Panc1 (cell line): ENCODE measurements around the gene IGFL4. TPM values are rescaled to one million over a fixed set of nuclear protein-coding genes. Genes with fewer than 3 reads are reported as not detected.
A peak's percentile ranks its signal among the peaks of the same experiment; 100 is the strongest.

Experiments
- ATAC-seq: fragments of 200-7000 bp; cut with Tn5 transposase; 2 replicates; pipeline ENCODE4 v1.9.1; 2020; ENCODE audit warnings: mild to moderate bottlenecking, moderate library complexity
- BruUV-seq: library from RNA; stranded (reverse); fragments of 400-500 nt; replicated peaks from 2 replicates; lab custom pipeline; 2021; lab: Mats Ljungman, UMichigan
- CTCF ChIA-PET: fragments of 300-600 bp; sonication (Branson Sonifier 250); formaldehyde crosslinking; loops from one replicate; lab custom pipeline; 2022; ENCODE audit warnings: antibody characterized with exemption; lab: Charles Lee
- POLR2A ChIA-PET: fragments of 300-600 bp; sonication (Branson Sonifier 250); formaldehyde crosslinking; loops from one replicate; lab custom pipeline; 2022; ENCODE audit warnings: antibody characterized with exemption; lab: Charles Lee
- DNase-seq: peaks from one replicate; pipeline ENCODE4 v3.0.0-alpha.2; 2010; ENCODE audit warnings: low read depth, low spot score
- H3K27ac ChIP-seq: 2 replicates; pipeline ENCODE4 v1.5.1; 2011; ENCODE audit warnings: mild to moderate bottlenecking, low read length, inconsistent platforms
- H3K27me3 ChIP-seq: fragments of 200-500 bp; sonication (Bioruptor generic); 2 replicates; pipeline ENCODE4 v1.6.0; 2014; ENCODE audit warnings: low read length, inconsistent platforms; ENCODE audit not compliant: control insufficient read depth, insufficient read depth
- H3K36me3 ChIP-seq: fragments of 200-500 bp; sonication (Bioruptor generic); 2 replicates; pipeline ENCODE4 v1.5.1; 2014; ENCODE audit warnings: inconsistent platforms, mild to moderate bottlenecking, low read length, moderate library complexity; ENCODE audit not compliant: control insufficient read depth, insufficient read depth
- H3K4me1 ChIP-seq: 2 replicates; pipeline ENCODE4 v1.5.1; 2011; ENCODE audit warnings: inconsistent platforms, mild to moderate bottlenecking, low read length, moderate library complexity; ENCODE audit not compliant: control insufficient read depth, insufficient read depth
- H3K4me3 ChIP-seq, 2 experiments: 2 replicates each; pipeline ENCODE4 v1.5.1; 2011 to 2012; ENCODE audit warnings: low read depth in 2 of 2, low read length in 2 of 2, mild to moderate bottlenecking in 2 of 2, inconsistent platforms in 1 of 2, moderate library complexity in 1 of 2
- H3K9me3 ChIP-seq: fragments of 200-500 bp; sonication (Bioruptor generic); 2 replicates; pipeline ENCODE4 v1.5.1; 2014; ENCODE audit warnings: low read depth, mild to moderate bottlenecking, inconsistent platforms, low read length, moderate library complexity; ENCODE audit not compliant: control insufficient read depth, insufficient read depth
- POLR2AphosphoS5 ChIP-seq: IDR thresholded peaks from 2 replicates; pipeline ENCODE4 v1.6.1; 2012; ENCODE audit warnings: mild to moderate bottlenecking, low read depth, low read length, moderate library complexity
- REST ChIP-seq, 2 experiments: IDR thresholded peaks; 2 replicates each; pipeline ENCODE4 v1.6.1; 2011 to 2012; ENCODE audit warnings: low read depth in 2 of 2, control low read depth in 1 of 2, low read length in 1 of 2, mild to moderate bottlenecking in 1 of 2, moderate library complexity in 1 of 2; ENCODE audit not compliant: insufficient read depth in 1 of 2
- SIN3A ChIP-seq: IDR thresholded peaks from 2 replicates; pipeline ENCODE4 v1.6.1; 2012; ENCODE audit warnings: low read depth, mild to moderate bottlenecking, low read length, moderate library complexity, borderline replicate concordance; ENCODE audit not compliant: insufficient read depth
- TCF7L2 ChIP-seq: IDR thresholded peaks from 2 replicates; pipeline ENCODE4 v1.6.1; 2011; ENCODE audit warnings: mild to moderate bottlenecking, low read depth, low read length, inconsistent platforms
- in situ Hi-C: cut with HindIII; loops from 2 replicates; pipeline ENCODE4 v1.10.0; 2016; ENCODE audit warnings: low sequenced_read_pairs, low pct_unique_long_range_greater_than_20kb
- intact Hi-C: fragments of 100-400 bp; cut with micrococcal nuclease; formaldehyde crosslinking; loops from one replicate; pipeline ENCODE4 v1.10.0; 2022; ENCODE audit not compliant: unreplicated experiment
- total RNA-seq: library from RNA; stranded (reverse); gene quantifications from one replicate; pipeline ENCODE4 v1.2.1, GENCODE V29; 2021; ENCODE audit not compliant: unreplicated experiment
- TF ChIP-seq, protein P1 (sequence below): fragments of 450-650 bp; IDR thresholded peaks from 2 replicates; pipeline ENCODE4 v1.5.1; 2017; ENCODE audit warnings: mild to moderate bottlenecking

IGFL4 gene
- total RNA-seq, 1 experiment from 2014 or later, result 0.39 TPM

- TSS peak; percentile 94 for BruUV-seq
- Histone ChIP-seq H3K9me3 (no peaks in the 10 kb centered on the region), H3K27ac (peak overlapping the region; percentile 93), H3K4me1 (peaks cover 8% of the 10 kb centered on the region), H3K36me3 (peaks cover 3% of the 10 kb centered on the region; the same call in 1 of the 2 replicates), H3K4me3 (peak overlapping the region; percentile 59 to 97), H3K27me3 (no peaks in the 10 kb centered on the region)
- TF ChIP-seq POLR2AphosphoS5, result 0 out of 2 replicates have a peak, but pooled peaks have one; percentile 3
- TF ChIP-seq, protein P1, sequence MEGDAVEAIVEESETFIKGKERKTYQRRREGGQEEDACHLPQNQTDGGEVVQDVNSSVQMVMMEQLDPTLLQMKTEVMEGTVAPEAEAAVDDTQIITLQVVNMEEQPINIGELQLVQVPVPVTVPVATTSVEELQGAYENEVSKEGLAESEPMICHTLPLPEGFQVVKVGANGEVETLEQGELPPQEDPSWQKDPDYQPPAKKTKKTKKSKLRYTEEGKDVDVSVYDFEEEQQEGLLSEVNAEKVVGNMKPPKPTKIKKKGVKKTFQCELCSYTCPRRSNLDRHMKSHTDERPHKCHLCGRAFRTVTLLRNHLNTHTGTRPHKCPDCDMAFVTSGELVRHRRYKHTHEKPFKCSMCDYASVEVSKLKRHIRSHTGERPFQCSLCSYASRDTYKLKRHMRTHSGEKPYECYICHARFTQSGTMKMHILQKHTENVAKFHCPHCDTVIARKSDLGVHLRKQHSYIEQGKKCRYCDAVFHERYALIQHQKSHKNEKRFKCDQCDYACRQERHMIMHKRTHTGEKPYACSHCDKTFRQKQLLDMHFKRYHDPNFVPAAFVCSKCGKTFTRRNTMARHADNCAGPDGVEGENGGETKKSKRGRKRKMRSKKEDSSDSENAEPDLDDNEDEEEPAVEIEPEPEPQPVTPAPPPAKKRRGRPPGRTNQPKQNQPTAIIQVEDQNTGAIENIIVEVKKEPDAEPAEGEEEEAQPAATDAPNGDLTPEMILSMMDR, result no peak
- TF ChIP-seq SIN3A, result no peak
- no peak for TF ChIP-seq TCF7L2
- intact Hi-C loops, result no loop called here
- in situ Hi-C loops, result no loop called here
- CTCF ChIA-PET, result no interaction called here
- DNase-seq (no peak), ATAC-seq (no peak)
- POLR2A ChIA-PET, result interaction anchor here (0.5 to 0.6 kb wide), 2 partner anchors 12 to 298 kb away, joined by 6 to 22 read pairs; no protein-coding TSS in a partner anchor
Observed at GRCh38 chr19:45995715-45996385, 45.0 kb downstream of the IGFL4 start.

DNA sequence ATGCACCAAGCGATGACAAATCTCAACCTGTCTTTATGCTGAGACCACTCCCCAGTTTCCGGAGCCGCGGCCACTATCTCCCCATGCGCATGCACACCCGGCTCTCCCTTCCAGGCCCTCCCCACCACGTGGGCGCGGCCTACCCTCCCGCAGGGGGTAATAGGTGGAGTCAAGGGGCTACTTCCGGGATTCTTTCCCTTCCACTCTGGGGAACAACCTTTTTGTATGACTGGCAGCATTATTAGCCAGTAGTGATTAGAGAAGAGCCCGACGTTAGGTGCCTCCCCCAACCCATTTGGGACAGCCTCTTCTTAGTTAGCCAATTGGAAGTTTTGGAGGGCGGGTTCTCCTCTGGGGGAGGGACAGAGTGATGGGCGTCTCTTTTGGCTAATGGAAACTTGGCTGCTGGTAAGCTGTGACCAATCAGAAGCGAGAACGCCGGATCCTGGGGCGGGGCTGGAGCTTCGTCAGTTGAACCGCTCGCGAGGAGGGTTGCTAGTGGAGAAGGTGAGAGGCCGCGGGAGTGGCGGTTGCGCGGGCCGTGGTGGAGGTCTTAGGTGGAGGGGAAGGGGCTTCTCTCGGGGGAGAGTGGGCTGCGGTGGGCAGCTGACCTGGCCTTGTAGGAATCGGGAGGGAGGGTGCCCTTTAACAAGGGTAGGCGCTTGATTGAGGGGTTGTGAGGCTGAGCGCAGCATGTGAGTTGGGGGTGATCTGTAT lies 45.6 kb downstream of the IGFL4 start, which contains the start of gene CCDC61:
CCDC61 (plus strand) TSS at position 470 of the 717 bp plus-strand sequence. CDS start 7,552 bp downstream, outside the sequence.
- peak; percentile 75 for TF ChIP-seq POLR2AphosphoS5
- no peak for TF ChIP-seq REST (IDR thresholded peaks at IDR 0.05; ENCODE audit: insufficient read depth in 1 of 2, low read depth in 2 of 2, low read length in 1 of 2)
- no peaks in the 10 kb centered on the region for H3K9me3 ChIP-seq
- no TSS peak for BruUV-seq
- in situ Hi-C loops, result no loop called here
- H3K4me1 ChIP-seq, result peaks cover 8% of the 10 kb centered on the region
- peaks cover 3% of the 10 kb centered on the region; the same call in 1 of the 2 replicates for H3K36me3 ChIP-seq
- H3K27ac ChIP-seq, result peak within 1 kb of the TSS; percentile 93
- DNase-seq (peak; percentile 97), ATAC-seq (peak; percentile 99)
- intact Hi-C loops, result no loop called here
- ChIA-PET CTCF (no interaction called here), POLR2A (interaction anchor here (0.5 to 0.7 kb wide), 4 partner anchors 11 to 813 kb away, joined by 3 to 22 read pairs (median 4); no protein-coding TSS in a partner anchor)
- H3K27me3 ChIP-seq, result no peaks in the 10 kb centered on the region
- H3K4me3 ChIP-seq, result peak within 1 kb of the TSS; percentile 59 to 97
